ENCODE measurements around the gene JAG1. TPM values are rescaled to one million over a fixed set of nuclear protein-coding genes. Genes with fewer than 3 reads are reported as not detected.

Gene JAG1
- total RNA-seq, 1 experiment from 2014 or later: 45.2 TPM

DNA sequence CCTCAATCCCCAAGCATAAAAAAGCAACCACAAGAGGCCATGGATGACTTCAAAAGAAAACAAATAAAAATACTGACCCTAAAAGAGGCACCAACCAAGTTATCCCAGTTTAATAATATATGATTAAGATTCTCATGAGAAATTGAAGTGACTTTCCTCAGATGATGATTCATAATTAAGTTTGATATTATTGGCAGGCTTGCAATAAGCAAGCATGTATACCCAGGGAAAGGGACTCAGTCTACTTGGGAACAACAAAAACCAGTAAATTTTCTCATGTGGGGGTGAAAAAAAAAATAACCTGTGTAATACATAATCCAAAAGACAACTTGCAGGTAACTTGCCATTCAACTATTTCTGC lies 19.6 kb downstream of the JAG1 start (continued):
- TF ChIP-seq, protein P1, sequence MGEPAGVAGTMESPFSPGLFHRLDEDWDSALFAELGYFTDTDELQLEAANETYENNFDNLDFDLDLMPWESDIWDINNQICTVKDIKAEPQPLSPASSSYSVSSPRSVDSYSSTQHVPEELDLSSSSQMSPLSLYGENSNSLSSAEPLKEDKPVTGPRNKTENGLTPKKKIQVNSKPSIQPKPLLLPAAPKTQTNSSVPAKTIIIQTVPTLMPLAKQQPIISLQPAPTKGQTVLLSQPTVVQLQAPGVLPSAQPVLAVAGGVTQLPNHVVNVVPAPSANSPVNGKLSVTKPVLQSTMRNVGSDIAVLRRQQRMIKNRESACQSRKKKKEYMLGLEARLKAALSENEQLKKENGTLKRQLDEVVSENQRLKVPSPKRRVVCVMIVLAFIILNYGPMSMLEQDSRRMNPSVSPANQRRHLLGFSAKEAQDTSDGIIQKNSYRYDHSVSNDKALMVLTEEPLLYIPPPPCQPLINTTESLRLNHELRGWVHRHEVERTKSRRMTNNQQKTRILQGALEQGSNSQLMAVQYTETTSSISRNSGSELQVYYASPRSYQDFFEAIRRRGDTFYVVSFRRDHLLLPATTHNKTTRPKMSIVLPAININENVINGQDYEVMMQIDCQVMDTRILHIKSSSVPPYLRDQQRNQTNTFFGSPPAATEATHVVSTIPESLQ (CRISPR knock-in tag; IDR thresholded peaks at IDR 0.05): no peak
- no peak for TF ChIP-seq NR1H2 (CRISPR knock-in tag; IDR thresholded peaks at IDR 0.05)
- TF ChIP-seq ZNF671 (CRISPR knock-in tag; IDR thresholded peaks at IDR 0.05): no peak
- TF ChIP-seq, protein P2, sequence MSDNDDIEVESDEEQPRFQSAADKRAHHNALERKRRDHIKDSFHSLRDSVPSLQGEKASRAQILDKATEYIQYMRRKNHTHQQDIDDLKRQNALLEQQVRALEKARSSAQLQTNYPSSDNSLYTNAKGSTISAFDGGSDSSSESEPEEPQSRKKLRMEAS (CRISPR knock-in tag; IDR thresholded peaks at IDR 0.05): no peak
- TF ChIP-seq NFATC4 (CRISPR knock-in tag; IDR thresholded peaks at IDR 0.05): no peak
- no peak for TF ChIP-seq TEAD1 (CRISPR knock-in tag; IDR thresholded peaks at IDR 0.05)
- TF ChIP-seq ZNF138 (CRISPR knock-in tag; conservative IDR thresholded peaks at IDR 0.05): no peak
- TF ChIP-seq TEAD4 (CRISPR knock-in tag; IDR thresholded peaks at IDR 0.05): no peak
- TF ChIP-seq, protein P3, sequence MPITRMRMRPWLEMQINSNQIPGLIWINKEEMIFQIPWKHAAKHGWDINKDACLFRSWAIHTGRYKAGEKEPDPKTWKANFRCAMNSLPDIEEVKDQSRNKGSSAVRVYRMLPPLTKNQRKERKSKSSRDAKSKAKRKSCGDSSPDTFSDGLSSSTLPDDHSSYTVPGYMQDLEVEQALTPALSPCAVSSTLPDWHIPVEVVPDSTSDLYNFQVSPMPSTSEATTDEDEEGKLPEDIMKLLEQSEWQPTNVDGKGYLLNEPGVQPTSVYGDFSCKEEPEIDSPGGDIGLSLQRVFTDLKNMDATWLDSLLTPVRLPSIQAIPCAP (CRISPR knock-in tag; IDR thresholded peaks at IDR 0.05): no peak
- TF ChIP-seq, protein P4, sequence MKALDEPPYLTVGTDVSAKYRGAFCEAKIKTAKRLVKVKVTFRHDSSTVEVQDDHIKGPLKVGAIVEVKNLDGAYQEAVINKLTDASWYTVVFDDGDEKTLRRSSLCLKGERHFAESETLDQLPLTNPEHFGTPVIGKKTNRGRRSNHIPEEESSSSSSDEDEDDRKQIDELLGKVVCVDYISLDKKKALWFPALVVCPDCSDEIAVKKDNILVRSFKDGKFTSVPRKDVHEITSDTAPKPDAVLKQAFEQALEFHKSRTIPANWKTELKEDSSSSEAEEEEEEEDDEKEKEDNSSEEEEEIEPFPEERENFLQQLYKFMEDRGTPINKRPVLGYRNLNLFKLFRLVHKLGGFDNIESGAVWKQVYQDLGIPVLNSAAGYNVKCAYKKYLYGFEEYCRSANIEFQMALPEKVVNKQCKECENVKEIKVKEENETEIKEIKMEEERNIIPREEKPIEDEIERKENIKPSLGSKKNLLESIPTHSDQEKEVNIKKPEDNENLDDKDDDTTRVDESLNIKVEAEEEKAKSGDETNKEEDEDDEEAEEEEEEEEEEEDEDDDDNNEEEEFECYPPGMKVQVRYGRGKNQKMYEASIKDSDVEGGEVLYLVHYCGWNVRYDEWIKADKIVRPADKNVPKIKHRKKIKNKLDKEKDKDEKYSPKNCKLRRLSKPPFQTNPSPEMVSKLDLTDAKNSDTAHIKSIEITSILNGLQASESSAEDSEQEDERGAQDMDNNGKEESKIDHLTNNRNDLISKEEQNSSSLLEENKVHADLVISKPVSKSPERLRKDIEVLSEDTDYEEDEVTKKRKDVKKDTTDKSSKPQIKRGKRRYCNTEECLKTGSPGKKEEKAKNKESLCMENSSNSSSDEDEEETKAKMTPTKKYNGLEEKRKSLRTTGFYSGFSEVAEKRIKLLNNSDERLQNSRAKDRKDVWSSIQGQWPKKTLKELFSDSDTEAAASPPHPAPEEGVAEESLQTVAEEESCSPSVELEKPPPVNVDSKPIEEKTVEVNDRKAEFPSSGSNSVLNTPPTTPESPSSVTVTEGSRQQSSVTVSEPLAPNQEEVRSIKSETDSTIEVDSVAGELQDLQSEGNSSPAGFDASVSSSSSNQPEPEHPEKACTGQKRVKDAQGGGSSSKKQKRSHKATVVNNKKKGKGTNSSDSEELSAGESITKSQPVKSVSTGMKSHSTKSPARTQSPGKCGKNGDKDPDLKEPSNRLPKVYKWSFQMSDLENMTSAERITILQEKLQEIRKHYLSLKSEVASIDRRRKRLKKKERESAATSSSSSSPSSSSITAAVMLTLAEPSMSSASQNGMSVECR (CRISPR knock-in tag; IDR thresholded peaks at IDR 0.05; ENCODE audit: borderline replicate concordance): no peak

DNA sequence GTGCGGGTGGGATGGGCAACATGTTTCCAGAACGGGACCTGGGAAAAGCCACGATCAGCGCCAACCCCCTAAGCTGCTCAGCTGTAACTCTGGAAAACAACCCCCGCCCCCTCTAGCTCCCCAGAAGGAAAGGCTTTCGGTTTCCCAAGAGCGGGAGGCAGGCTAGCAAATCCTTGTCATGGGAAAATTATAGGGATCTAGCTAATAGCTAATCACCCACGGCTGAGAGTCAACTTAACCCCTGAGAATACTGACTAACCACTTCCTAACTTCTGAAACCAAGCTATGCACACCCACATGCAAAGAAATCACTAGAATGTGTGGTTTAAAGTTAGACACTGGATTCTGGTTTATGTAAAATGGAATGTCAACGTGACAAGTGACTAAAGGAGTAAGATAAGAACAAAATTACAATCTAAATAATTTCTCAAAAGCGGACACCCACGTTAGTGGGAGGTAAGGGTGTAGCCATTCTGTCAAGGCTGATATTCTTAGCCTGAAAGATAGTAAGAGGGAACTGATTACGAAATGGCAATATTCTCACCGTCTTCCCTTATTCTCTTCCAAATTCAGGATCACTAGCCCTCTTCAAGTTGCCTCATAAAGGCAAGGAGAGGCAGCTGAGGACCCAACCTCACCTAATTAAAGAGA lies 20.1 kb downstream of the JAG1 start:
- no peak for ATAC-seq
- Mint-ChIP-seq H3K36me3 (peaks cover 57% of the 10 kb centered on the region), H3K27me3 (ENCODE audit: low read depth) (no peaks in the 10 kb centered on the region), H3K9me3 (no peaks in the 10 kb centered on the region), H3K4me1 (peaks cover 92% of the 10 kb centered on the region), H3K4me3 (peak overlapping the region; percentile 12; the same call in 1 of the 2 replicates), H3K27ac (peak overlapping the region; percentile 79)
- CTCF ChIA-PET: interaction anchor here (0.8 to 1.4 kb wide), 3 partner anchors 18 to 72 kb away, joined by 3 to 4 read pairs (median 3); no protein-coding TSS in a partner anchor
- no peak for DNase-seq (ENCODE audit: low spot score)
- POLR2A ChIA-PET: no interaction called here
- TF ChIP-seq ZBTB21 (CRISPR knock-in tag; IDR thresholded peaks at IDR 0.05; ENCODE audit: borderline replicate concordance): no peak
- TF ChIP-seq RORB (CRISPR knock-in tag; IDR thresholded peaks at IDR 0.05): no peak
- TF ChIP-seq, protein P5, sequence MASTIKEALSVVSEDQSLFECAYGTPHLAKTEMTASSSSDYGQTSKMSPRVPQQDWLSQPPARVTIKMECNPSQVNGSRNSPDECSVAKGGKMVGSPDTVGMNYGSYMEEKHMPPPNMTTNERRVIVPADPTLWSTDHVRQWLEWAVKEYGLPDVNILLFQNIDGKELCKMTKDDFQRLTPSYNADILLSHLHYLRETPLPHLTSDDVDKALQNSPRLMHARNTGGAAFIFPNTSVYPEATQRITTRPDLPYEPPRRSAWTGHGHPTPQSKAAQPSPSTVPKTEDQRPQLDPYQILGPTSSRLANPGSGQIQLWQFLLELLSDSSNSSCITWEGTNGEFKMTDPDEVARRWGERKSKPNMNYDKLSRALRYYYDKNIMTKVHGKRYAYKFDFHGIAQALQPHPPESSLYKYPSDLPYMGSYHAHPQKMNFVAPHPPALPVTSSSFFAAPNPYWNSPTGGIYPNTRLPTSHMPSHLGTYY (CRISPR knock-in tag; IDR thresholded peaks at IDR 0.05): no peak
- no peak for TF ChIP-seq ZNF416 (CRISPR knock-in tag; IDR thresholded peaks at IDR 0.05)
- TF ChIP-seq, protein P6, sequence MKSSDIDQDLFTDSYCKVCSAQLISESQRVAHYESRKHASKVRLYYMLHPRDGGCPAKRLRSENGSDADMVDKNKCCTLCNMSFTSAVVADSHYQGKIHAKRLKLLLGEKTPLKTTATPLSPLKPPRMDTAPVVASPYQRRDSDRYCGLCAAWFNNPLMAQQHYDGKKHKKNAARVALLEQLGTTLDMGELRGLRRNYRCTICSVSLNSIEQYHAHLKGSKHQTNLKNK (CRISPR knock-in tag; IDR thresholded peaks at IDR 0.05): no peak
- no peak for TF ChIP-seq ZNF423 (CRISPR knock-in tag; IDR thresholded peaks at IDR 0.05)
- TF ChIP-seq MXD4 (CRISPR knock-in tag; IDR thresholded peaks at IDR 0.05; ENCODE audit: borderline replicate concordance): no peak
- TF ChIP-seq, protein P7, sequence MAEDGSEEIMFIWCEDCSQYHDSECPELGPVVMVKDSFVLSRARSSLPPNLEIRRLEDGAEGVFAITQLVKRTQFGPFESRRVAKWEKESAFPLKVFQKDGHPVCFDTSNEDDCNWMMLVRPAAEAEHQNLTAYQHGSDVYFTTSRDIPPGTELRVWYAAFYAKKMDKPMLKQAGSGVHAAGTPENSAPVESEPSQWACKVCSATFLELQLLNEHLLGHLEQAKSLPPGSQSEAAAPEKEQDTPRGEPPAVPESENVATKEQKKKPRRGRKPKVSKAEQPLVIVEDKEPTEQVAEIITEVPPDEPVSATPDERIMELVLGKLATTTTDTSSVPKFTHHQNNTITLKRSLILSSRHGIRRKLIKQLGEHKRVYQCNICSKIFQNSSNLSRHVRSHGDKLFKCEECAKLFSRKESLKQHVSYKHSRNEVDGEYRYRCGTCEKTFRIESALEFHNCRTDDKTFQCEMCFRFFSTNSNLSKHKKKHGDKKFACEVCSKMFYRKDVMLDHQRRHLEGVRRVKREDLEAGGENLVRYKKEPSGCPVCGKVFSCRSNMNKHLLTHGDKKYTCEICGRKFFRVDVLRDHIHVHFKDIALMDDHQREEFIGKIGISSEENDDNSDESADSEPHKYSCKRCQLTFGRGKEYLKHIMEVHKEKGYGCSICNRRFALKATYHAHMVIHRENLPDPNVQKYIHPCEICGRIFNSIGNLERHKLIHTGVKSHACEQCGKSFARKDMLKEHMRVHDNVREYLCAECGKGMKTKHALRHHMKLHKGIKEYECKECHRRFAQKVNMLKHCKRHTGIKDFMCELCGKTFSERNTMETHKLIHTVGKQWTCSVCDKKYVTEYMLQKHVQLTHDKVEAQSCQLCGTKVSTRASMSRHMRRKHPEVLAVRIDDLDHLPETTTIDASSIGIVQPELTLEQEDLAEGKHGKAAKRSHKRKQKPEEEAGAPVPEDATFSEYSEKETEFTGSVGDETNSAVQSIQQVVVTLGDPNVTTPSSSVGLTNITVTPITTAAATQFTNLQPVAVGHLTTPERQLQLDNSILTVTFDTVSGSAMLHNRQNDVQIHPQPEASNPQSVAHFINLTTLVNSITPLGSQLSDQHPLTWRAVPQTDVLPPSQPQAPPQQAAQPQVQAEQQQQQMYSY (CRISPR knock-in tag; IDR thresholded peaks at IDR 0.05): no peak
- TF ChIP-seq CBFB (CRISPR knock-in tag; IDR thresholded peaks at IDR 0.05; ENCODE audit: low read depth): no peak
- TF ChIP-seq SP1 (CRISPR knock-in tag; conservative IDR thresholded peaks at IDR 0.05): no peak
- TF ChIP-seq, protein P8, sequence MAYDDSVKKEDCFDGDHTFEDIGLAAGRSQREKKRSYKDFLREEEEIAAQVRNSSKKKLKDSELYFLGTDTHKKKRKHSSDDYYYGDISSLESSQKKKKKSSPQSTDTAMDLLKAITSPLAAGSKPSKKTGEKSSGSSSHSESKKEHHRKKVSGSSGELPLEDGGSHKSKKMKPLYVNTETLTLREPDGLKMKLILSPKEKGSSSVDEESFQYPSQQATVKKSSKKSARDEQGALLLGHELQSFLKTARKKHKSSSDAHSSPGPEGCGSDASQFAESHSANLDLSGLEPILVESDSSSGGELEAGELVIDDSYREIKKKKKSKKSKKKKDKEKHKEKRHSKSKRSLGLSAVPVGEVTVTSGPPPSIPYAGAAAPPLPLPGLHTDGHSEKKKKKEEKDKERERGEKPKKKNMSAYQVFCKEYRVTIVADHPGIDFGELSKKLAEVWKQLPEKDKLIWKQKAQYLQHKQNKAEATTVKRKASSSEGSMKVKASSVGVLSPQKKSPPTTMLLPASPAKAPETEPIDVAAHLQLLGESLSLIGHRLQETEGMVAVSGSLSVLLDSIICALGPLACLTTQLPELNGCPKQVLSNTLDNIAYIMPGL (CRISPR knock-in tag; IDR thresholded peaks at IDR 0.05): no peak
- no peak for TF ChIP-seq EMX1 (CRISPR knock-in tag; IDR thresholded peaks at IDR 0.05)
